Aorta (tissue), 5 donors: Measurements from ENCODE around the gene SH2D5. TPM values are rescaled to one million over a fixed set of nuclear protein-coding genes. Genes with fewer than 3 reads are reported as not detected.
A peak's percentile ranks its signal among the peaks of the same experiment; 100 is the strongest.
"Not testable (repeated sequence)": the region's sequence is repeated elsewhere in the genome, so short reads cannot be mapped to it uniquely, and the experiment has no call there.

Experiments used
- ATAC-seq: fragments of 200-7000 bp; cut with Tn5 transposase; one replicate; pipeline ENCODE4 v1.9.1; 2022; ENCODE audit warnings: moderate library complexity; ENCODE audit not compliant: low FRiP score
- DNase-seq, 2 donors: peaks; one replicate each; pipeline ENCODE4 v3.0.0-alpha.2; 2020
- H3K27ac ChIP-seq, 2 donors: one replicate each; pipeline ENCODE4 v1.5.1; 2013; ENCODE audit warnings: low read length in 2 of 2, mild to moderate bottlenecking in 2 of 2, moderate library complexity in 2 of 2, control low read depth in 1 of 2, inconsistent platforms in 1 of 2, low read depth in 1 of 2
- H3K27me3 ChIP-seq, 2 donors: one replicate each; pipeline ENCODE4 v1.6.1; 2013; ENCODE audit warnings: control low read depth in 1 of 2, low read length in 1 of 2, mild to moderate bottlenecking in 1 of 2, moderate library complexity in 1 of 2; ENCODE audit not compliant: insufficient read depth in 2 of 2, control insufficient read depth in 1 of 2
- H3K36me3 ChIP-seq, 2 donors: one replicate each; pipeline ENCODE4 v1.6.1; 2013; ENCODE audit warnings: control low read depth in 1 of 2, low read length in 1 of 2, mild to moderate bottlenecking in 1 of 2; ENCODE audit not compliant: insufficient read depth in 2 of 2, control insufficient read depth in 1 of 2
- H3K4me1 ChIP-seq, 2 donors: one replicate each; pipeline ENCODE4 v1.6.1; 2013; ENCODE audit warnings: low read length in 2 of 2, control low read depth in 1 of 2, mild to moderate bottlenecking in 1 of 2, moderate library complexity in 1 of 2; ENCODE audit not compliant: insufficient read depth in 2 of 2, control insufficient read depth in 1 of 2
- H3K4me3 ChIP-seq, 2 donors: one replicate each; pipeline ENCODE4 v1.5.1; 2013; ENCODE audit warnings: low read length in 2 of 2, control low read depth in 1 of 2, mild to moderate bottlenecking in 1 of 2
- H3K9me3 ChIP-seq: one replicate; pipeline ENCODE4 v1.6.1; 2013; ENCODE audit warnings: mild to moderate bottlenecking, low read length; ENCODE audit not compliant: control insufficient read depth
- WGBS, 2 donors: extraction: QIAGEN DNeasy Blood & Tissue Kit; methylation state at CpG; one replicate each; pipeline ENCODE4 v1.1.7; 2013; 5-methylcytosine and 5-hydroxymethylcytosine counted together
- intact Hi-C, 2 donors: fragments of 100-400 bp; cut with DNase I; formaldehyde crosslinking; loops; one replicate each; pipeline versions ENCODE4 v1.14.2 to v1.15.0; 2022
- polyA plus RNA-seq, 2 donors: library from polyadenylated mRNA; stranded (reverse); fragments of 200-250 nt; gene quantifications; one replicate each; pipeline ENCODE4 v1.2.3, GENCODE V29; 2013
- total RNA-seq, 2 donors: library from RNA; stranded (reverse); fragmentation: NEBNext Ultra II Directional; extraction: Animal tissue kit (Norgen Biotek cat#: 25700); gene quantifications; one replicate each; pipeline ENCODE4 v1.2.1, GENCODE V29; 2021
- donor health status: healthy with polysubstance abuse.
- donor health status: Bipolar disorder and iron deficiency.
- donor health status: DM: no; HTN: no; CAD: no.
- donor health status: DM: no; HTN: no; CAD: no.
- donor health status: DM: yes; HTN: yes; CAD: no.

SH2D5 gene
- total and polyA plus RNA-seq, 4 donors: 0.13 to 0.39 (median 0.26) TPM; not detected in 1

- Histone ChIP-seq H3K27me3 (no peaks in the 10 kb centered on the region), H3K4me1 (no peaks in the 10 kb centered on the region), H3K36me3 (no peaks in the 10 kb centered on the region), H3K9me3 (no peaks in the 10 kb centered on the region), H3K4me3 (no peak overlapping the region), H3K27ac (no peak overlapping the region)
- no peak for DNase-seq
- 85 to 86% methylated on average over 13 of the region's 13 CpGs for WGBS, 2 donors
- no peak for ATAC-seq
- intact Hi-C loops: no loop called here
Measured at GRCh38 chr1:20684050-20684620, 48.4 kb downstream of the SH2D5 start.

GRCh38 chr1:20683614-20684013 is 48.9 kb downstream of the SH2D5 start:
- WGBS, 2 donors: 84 to 91% methylated on average over 10 of the region's 10 CpGs
- no peaks in the 10 kb centered on the region for H3K27me3 ChIP-seq
- DNase-seq (no peak), ATAC-seq (no peak)
- no peak overlapping the region for H3K4me3 ChIP-seq
- no peaks in the 10 kb centered on the region for H3K36me3 ChIP-seq
- no peaks in the 10 kb centered on the region for H3K9me3 ChIP-seq
- intact Hi-C loops: no loop called here
- H3K27ac ChIP-seq: no peak overlapping the region
- no peaks in the 10 kb centered on the region for H3K4me1 ChIP-seq

- H3K27ac ChIP-seq: no peak overlapping the region
- DNase-seq (peak in 1 of 2 donors; percentile 69), ATAC-seq (no peak)
- WGBS, 2 donors: 83 to 87% methylated on average over 24 of the region's 24 CpGs
- H3K27me3 ChIP-seq: no peaks in the 10 kb centered on the region
- H3K36me3 ChIP-seq: no peaks in the 10 kb centered on the region
- no peaks in the 10 kb centered on the region for H3K4me1 ChIP-seq
- no peak overlapping the region for H3K4me3 ChIP-seq
- H3K9me3 ChIP-seq: no peaks in the 10 kb centered on the region
- intact Hi-C loops: no loop called here
Measured at GRCh38 chr1:20682571-20683236, 49.8 kb downstream of the SH2D5 start.

- intact Hi-C loops: no loop called here
- WGBS, 2 donors: 88 to 89% methylated on average over 9 of the region's 9 CpGs
- no peaks in the 10 kb centered on the region for H3K36me3 ChIP-seq
- H3K27ac ChIP-seq: no peak overlapping the region
- no peak for DNase-seq
- ATAC-seq: no peak
- no peaks in the 10 kb centered on the region for H3K4me1 ChIP-seq
- H3K4me3 ChIP-seq: no peak overlapping the region
- H3K27me3 ChIP-seq: no peaks in the 10 kb centered on the region
- H3K9me3 ChIP-seq: no peaks in the 10 kb centered on the region
Measured at GRCh38 chr1:20681999-20682398, 50.5 kb downstream of the SH2D5 start.

- Histone ChIP-seq H3K27me3 (no peaks in the 10 kb centered on the region), H3K27ac (no peak overlapping the region), H3K4me1 (no peaks in the 10 kb centered on the region), H3K9me3 (no peaks in the 10 kb centered on the region), H3K4me3 (no peak overlapping the region), H3K36me3 (no peaks in the 10 kb centered on the region)
- 76 to 77% methylated on average over 5 of the region's 5 CpGs for WGBS, 2 donors
- ATAC-seq (no peak), DNase-seq (no peak)
- intact Hi-C loops: no loop called here
Measured at GRCh38 chr1:20680269-20680668, 52.2 kb downstream of the SH2D5 start.

- DNase-seq (no peak), ATAC-seq (no peak)
- 77 to 81% methylated on average over 6 of the region's 6 CpGs for WGBS, 2 donors
- no peak overlapping the region for H3K27ac ChIP-seq
- no peaks in the 10 kb centered on the region for H3K36me3 ChIP-seq
- H3K4me3 ChIP-seq: no peak overlapping the region
- no peaks in the 10 kb centered on the region for H3K4me1 ChIP-seq
- intact Hi-C loops: no loop called here
- H3K27me3 ChIP-seq: no peaks in the 10 kb centered on the region
- no peaks in the 10 kb centered on the region for H3K9me3 ChIP-seq
Measured at GRCh38 chr1:20678599-20678998, 53.9 kb downstream of the SH2D5 start.

- 84 to 86% methylated on average over 11 of the region's 11 CpGs for WGBS, 2 donors
- ATAC-seq, DNase-seq: not testable (repeated sequence)
Measured at GRCh38 chr1:20673626-20674025, 58.9 kb downstream of the SH2D5 start.

GRCh38 chr1:20672265-20672632 is 60.3 kb downstream of the SH2D5 start:
- H3K4me1 ChIP-seq: no peaks in the 10 kb centered on the region
- no peak overlapping the region for H3K4me3 ChIP-seq
- intact Hi-C loops: no loop called here
- H3K36me3 ChIP-seq: no peaks in the 10 kb centered on the region
- no peaks in the 10 kb centered on the region for H3K9me3 ChIP-seq
- H3K27ac ChIP-seq: no peak overlapping the region
- 78 to 82% methylated on average over 4 of the region's 4 CpGs for WGBS, 2 donors
- DNase-seq (no peak), ATAC-seq (no peak)
- no peaks in the 10 kb centered on the region for H3K27me3 ChIP-seq

More at GRCh38 chr1:20673626-20674025, 58.9 kb downstream of the SH2D5 start:
- H3K27me3 ChIP-seq, H3K4me3 ChIP-seq, H3K27ac ChIP-seq, intact Hi-C loops, H3K9me3 ChIP-seq, H3K4me1 ChIP-seq, H3K36me3 ChIP-seq: not testable (repeated sequence)

GRCh38 chr1:20670936-20671335 is 61.6 kb downstream of the SH2D5 start:
- H3K36me3 ChIP-seq: no peaks in the 10 kb centered on the region
- H3K4me1 ChIP-seq: no peaks in the 10 kb centered on the region
- H3K27ac ChIP-seq: no peak overlapping the region
- ATAC-seq: no peak
- 91% methylated on average over 5 of the region's 5 CpGs for WGBS, 2 donors
- DNase-seq: no peak
- no peaks in the 10 kb centered on the region for H3K27me3 ChIP-seq
- no peaks in the 10 kb centered on the region for H3K9me3 ChIP-seq
- no peak overlapping the region for H3K4me3 ChIP-seq
- intact Hi-C loops: no loop called here
